ENCODE data around the gene KMT2E.
"Not testable (repeated sequence)": the region's sequence is repeated elsewhere in the genome, so short reads cannot be mapped to it uniquely, and the experiment has no call there.

Gene KMT2E

GRCh38 chr7:105046414-105046813, 32.4 kb downstream of the KMT2E start:
- H3K27me3 ChIP-seq (ENCODE audit: insufficient read depth, low read depth, severe bottlenecking), result no peaks in the 10 kb centered on the region
- DNase-seq, result no peak
- TF ChIP-seq, protein P1, sequence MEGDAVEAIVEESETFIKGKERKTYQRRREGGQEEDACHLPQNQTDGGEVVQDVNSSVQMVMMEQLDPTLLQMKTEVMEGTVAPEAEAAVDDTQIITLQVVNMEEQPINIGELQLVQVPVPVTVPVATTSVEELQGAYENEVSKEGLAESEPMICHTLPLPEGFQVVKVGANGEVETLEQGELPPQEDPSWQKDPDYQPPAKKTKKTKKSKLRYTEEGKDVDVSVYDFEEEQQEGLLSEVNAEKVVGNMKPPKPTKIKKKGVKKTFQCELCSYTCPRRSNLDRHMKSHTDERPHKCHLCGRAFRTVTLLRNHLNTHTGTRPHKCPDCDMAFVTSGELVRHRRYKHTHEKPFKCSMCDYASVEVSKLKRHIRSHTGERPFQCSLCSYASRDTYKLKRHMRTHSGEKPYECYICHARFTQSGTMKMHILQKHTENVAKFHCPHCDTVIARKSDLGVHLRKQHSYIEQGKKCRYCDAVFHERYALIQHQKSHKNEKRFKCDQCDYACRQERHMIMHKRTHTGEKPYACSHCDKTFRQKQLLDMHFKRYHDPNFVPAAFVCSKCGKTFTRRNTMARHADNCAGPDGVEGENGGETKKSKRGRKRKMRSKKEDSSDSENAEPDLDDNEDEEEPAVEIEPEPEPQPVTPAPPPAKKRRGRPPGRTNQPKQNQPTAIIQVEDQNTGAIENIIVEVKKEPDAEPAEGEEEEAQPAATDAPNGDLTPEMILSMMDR (IDR thresholded peaks at IDR 0.05; ENCODE audit: low read depth, low read length), result no peak
- H3K4me3 ChIP-seq (ENCODE audit: low read depth, low read length), result no peak overlapping the region
- peaks cover 81% of the 10 kb centered on the region for H3K36me3 ChIP-seq
- no peak overlapping the region for H3K27ac ChIP-seq
- H3K9me3 ChIP-seq (ENCODE audit: severe bottlenecking), result no peaks in the 10 kb centered on the region

DNA sequence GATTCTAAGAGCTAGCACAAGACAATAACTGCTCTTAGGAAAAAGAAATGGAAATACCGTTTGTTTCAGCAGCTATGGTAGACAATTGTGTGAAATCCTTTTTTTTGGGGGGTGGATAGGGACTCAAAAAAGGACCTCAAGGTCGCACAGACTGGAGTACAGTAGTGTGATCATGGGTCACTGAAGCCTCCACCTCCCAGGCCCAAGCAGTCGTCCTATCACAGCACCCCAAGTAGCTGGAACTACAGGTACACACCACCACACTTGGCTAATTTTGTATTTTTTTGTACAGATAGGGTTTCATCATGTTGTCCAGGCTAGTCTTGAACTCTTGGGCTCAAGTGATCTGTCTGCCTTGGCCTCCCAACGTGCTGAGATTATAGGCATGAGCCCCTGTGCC, 33.9 kb downstream of the KMT2E start:
- Histone ChIP-seq H3K9me3 (ENCODE audit: severe bottlenecking) (no peaks in the 10 kb centered on the region), H3K27me3 (ENCODE audit: insufficient read depth, low read depth, severe bottlenecking) (no peaks in the 10 kb centered on the region), H3K27ac (no peak overlapping the region), H3K36me3 (peaks cover 77% of the 10 kb centered on the region), H3K4me3 (ENCODE audit: low read depth, low read length) (no peak overlapping the region)
- no peak for DNase-seq
- TF ChIP-seq, protein P1 (IDR thresholded peaks at IDR 0.05; ENCODE audit: low read depth, low read length), result no peak

GRCh38 chr7:105050493-105050892, 36.5 kb downstream of the KMT2E start:
- Histone ChIP-seq H3K36me3 (peaks cover 67% of the 10 kb centered on the region), H3K27me3 (ENCODE audit: insufficient read depth, low read depth, severe bottlenecking) (no peaks in the 10 kb centered on the region), H3K9me3 (ENCODE audit: severe bottlenecking) (no peaks in the 10 kb centered on the region), H3K4me3 (ENCODE audit: low read depth, low read length) (no peak overlapping the region), H3K27ac (no peak overlapping the region)
- no peak for DNase-seq
- TF ChIP-seq, protein P1 (IDR thresholded peaks at IDR 0.05; ENCODE audit: low read depth, low read length), result no peak

- DNase-seq; H3K27ac ChIP-seq; H3K9me3 ChIP-seq (ENCODE audit: severe bottlenecking); H3K27me3 ChIP-seq (ENCODE audit: insufficient read depth, low read depth, severe bottlenecking); H3K4me3 ChIP-seq (ENCODE audit: low read depth, low read length): not testable (repeated sequence)
- peaks cover 65% of the 10 kb centered on the region for H3K36me3 ChIP-seq
These were observed 36.9 kb downstream of the KMT2E start for GRCh38 chr7:105050899-105051298.

GRCh38 chr7:105055084-105055483, 41.1 kb downstream of the KMT2E start:
- Histone ChIP-seq H3K9me3 (ENCODE audit: severe bottlenecking) (no peaks in the 10 kb centered on the region), H3K36me3 (peaks cover 38% of the 10 kb centered on the region), H3K27ac (no peak overlapping the region), H3K4me3 (ENCODE audit: low read depth, low read length) (no peak overlapping the region), H3K27me3 (ENCODE audit: insufficient read depth, low read depth, severe bottlenecking) (no peaks in the 10 kb centered on the region)
- DNase-seq, result no peak
- TF ChIP-seq, protein P1 (IDR thresholded peaks at IDR 0.05; ENCODE audit: low read depth, low read length), result no peak

- DNase-seq, result no peak
- Histone ChIP-seq H3K36me3 (peaks cover 41% of the 10 kb centered on the region), H3K27me3 (ENCODE audit: insufficient read depth, low read depth, severe bottlenecking) (no peaks in the 10 kb centered on the region), H3K27ac (no peak overlapping the region), H3K4me3 (ENCODE audit: low read depth, low read length) (no peak overlapping the region), H3K9me3 (ENCODE audit: severe bottlenecking) (no peaks in the 10 kb centered on the region)
- TF ChIP-seq, protein P1 (IDR thresholded peaks at IDR 0.05; ENCODE audit: low read depth, low read length), result no peak
These were observed 41.6 kb downstream of the KMT2E start for GRCh38 chr7:105055621-105056020.
